Measurements from ENCODE around the gene MTUS2.

DNA sequence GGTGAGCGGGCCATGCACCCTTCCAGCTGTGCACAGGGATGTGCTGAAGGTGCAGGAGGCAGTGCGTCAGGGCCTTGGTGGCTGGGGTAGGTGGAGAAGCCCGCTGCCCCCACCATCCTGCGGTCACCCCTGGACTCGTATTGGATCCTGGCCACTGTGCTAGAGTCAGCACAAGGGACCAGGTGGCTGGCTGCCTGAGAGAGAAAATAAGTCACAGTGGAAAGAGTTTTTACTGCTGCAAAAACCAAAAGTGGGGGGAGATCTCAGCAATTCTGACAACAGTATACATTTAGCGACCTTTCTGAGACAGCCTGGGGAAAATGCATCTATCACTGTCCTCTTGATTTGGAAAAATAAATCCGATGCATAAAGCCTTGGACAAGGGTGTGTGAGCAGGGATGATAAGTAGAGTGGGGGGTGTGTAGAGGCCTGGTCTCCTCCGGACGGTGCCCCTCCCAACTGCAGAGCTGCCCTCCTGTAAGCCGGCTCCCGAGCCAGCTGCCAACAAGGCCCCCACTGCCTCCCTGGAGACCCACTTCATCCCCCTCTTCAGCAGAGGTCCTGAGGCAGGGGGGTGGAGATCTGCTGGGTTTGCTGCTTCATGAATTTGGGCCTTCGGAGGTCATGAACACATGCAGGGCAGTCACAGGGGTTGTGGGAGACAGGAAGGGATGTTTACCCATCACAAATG, 691.1 kb downstream of the MTUS2 start:
- TF ChIP-seq, protein P1, sequence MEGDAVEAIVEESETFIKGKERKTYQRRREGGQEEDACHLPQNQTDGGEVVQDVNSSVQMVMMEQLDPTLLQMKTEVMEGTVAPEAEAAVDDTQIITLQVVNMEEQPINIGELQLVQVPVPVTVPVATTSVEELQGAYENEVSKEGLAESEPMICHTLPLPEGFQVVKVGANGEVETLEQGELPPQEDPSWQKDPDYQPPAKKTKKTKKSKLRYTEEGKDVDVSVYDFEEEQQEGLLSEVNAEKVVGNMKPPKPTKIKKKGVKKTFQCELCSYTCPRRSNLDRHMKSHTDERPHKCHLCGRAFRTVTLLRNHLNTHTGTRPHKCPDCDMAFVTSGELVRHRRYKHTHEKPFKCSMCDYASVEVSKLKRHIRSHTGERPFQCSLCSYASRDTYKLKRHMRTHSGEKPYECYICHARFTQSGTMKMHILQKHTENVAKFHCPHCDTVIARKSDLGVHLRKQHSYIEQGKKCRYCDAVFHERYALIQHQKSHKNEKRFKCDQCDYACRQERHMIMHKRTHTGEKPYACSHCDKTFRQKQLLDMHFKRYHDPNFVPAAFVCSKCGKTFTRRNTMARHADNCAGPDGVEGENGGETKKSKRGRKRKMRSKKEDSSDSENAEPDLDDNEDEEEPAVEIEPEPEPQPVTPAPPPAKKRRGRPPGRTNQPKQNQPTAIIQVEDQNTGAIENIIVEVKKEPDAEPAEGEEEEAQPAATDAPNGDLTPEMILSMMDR (IDR thresholded peaks at IDR 0.05): no peak
- TF ChIP-seq POLR2A (IDR thresholded peaks at IDR 0.05) (no peak), POLR2AphosphoS5 (IDR thresholded peaks at IDR 0.05) (no peak), EP300 (IDR thresholded peaks at IDR 0.05) (no peak)

All from stomach (tissue), 4 donors.